Fibroblast of villous mesenchyme (primary cell): ENCODE measurements around the gene ARSI. TPM values are rescaled to one million over a fixed set of nuclear protein-coding genes. Genes with fewer than 3 reads are reported as not detected.

Experiments used
- DNase-seq: peaks from one replicate; pipeline ENCODE4 v3.0.0-alpha.2; 2010; ENCODE audit warnings: low read depth
- H3K4me3 ChIP-seq: 2 replicates; pipeline ENCODE4 v1.5.1; 2011; ENCODE audit warnings: low read depth, mild to moderate bottlenecking, low read length
- CTCF ChIP-seq: IDR thresholded peaks from 2 replicates; pipeline ENCODE4 v1.5.1; 2012; ENCODE audit warnings: low read depth, mild to moderate bottlenecking, low read length; ENCODE audit not compliant: insufficient read depth
- total RNA-seq: library from RNA; depleted of rRNA; stranded (reverse); fragments of >200 nt; gene quantifications from 2 replicates; pipeline ENCODE4 v1.2.3, GENCODE V29; 2012

Gene ARSI
- total RNA-seq, 1 donor: 13.8 TPM

GRCh38 chr5:150289551-150290390 lies 12.9 kb downstream of the ARSI start, which contains the start of gene CAMK2A:
TSS of gene CAMK2A (minus strand) at chr5:150289773. CDS start at chr5:150289625, 148 bp downstream.
- no peak for TF ChIP-seq CTCF

GRCh38 chr5:150288791-150289190 lies 13.9 kb downstream of the ARSI start:
- TF ChIP-seq CTCF: no peak
- no peak for DNase-seq
- H3K4me3 ChIP-seq: no peak overlapping the region

More at GRCh38 chr5:150289551-150290390, 12.9 kb downstream of the ARSI start, which contains the start of gene CAMK2A:
- no peak within 1 kb of the TSS for H3K4me3 ChIP-seq
- DNase-seq: no peak

- H3K4me3 ChIP-seq: no peak overlapping the region
- no peak for DNase-seq
- TF ChIP-seq CTCF: no peak
Observed at GRCh38 chr5:150288361-150288760, 14.3 kb downstream of the ARSI start.

- H3K4me3 ChIP-seq: no peak overlapping the region
- DNase-seq: no peak
- peak; percentile 28 for TF ChIP-seq CTCF
Observed at GRCh38 chr5:150286820-150287219, 15.9 kb downstream of the ARSI start.

GRCh38 chr5:150285114-150285513 lies 17.6 kb downstream of the ARSI start:
- no peak for DNase-seq
- H3K4me3 ChIP-seq: no peak overlapping the region
- TF ChIP-seq CTCF: no peak

- H3K4me3 ChIP-seq: no peak overlapping the region
- no peak for DNase-seq
- no peak for TF ChIP-seq CTCF
Observed at GRCh38 chr5:150284311-150284710, 18.4 kb downstream of the ARSI start.
